ENCODE results near the gene PTPRN2.

DNA sequence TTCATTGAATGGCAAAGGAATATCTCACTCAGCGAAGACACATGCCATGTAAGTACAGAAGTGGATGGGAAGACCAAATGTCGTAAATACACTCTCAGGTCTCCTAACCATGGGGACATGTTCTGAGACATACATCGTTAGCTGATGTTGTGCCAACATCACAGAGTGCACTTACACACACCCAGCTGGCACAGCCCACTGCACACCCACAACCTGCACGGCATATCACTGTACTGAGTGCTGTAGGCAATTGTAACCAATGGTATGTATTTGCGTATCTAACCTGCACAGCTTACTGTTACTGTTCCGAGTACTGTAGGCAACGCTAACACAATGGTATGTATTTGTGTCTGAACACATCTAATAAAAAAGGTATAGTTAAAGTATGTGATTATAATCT lies 550.4 kb downstream of the PTPRN2 start:
- TF ChIP-seq, protein P1, sequence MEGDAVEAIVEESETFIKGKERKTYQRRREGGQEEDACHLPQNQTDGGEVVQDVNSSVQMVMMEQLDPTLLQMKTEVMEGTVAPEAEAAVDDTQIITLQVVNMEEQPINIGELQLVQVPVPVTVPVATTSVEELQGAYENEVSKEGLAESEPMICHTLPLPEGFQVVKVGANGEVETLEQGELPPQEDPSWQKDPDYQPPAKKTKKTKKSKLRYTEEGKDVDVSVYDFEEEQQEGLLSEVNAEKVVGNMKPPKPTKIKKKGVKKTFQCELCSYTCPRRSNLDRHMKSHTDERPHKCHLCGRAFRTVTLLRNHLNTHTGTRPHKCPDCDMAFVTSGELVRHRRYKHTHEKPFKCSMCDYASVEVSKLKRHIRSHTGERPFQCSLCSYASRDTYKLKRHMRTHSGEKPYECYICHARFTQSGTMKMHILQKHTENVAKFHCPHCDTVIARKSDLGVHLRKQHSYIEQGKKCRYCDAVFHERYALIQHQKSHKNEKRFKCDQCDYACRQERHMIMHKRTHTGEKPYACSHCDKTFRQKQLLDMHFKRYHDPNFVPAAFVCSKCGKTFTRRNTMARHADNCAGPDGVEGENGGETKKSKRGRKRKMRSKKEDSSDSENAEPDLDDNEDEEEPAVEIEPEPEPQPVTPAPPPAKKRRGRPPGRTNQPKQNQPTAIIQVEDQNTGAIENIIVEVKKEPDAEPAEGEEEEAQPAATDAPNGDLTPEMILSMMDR (conservative IDR thresholded peaks at IDR 0.05 in 1 of 2, IDR thresholded peaks at IDR 0.05 in 1 of 2; ENCODE audit: extremely low read depth in 1 of 2, insufficient read depth in 1 of 2, low read depth in 1 of 2, low read length in 2 of 2) = no peak
- no peak for TF ChIP-seq EZH2 (IDR thresholded peaks at IDR 0.05; ENCODE audit: borderline replicate concordance, low read length)

Measured in mammary epithelial cell (primary cell).